Prostate gland (tissue), 2 donors: Measurements from ENCODE around the gene MBD3. TPM values are rescaled to one million over a fixed set of nuclear protein-coding genes. Genes with fewer than 3 reads are reported as not detected.

Experiments used
- DNase-seq: peaks from one replicate; pipeline ENCODE4 v3.0.0-alpha.2; 2019; ENCODE audit warnings: low spot score
- H3K27ac ChIP-seq, 2 donors: fragments of 200-600 bp; sonication (generic); 2 replicates each; pipeline ENCODE4 v1.5.1; 2017 to 2019
- H3K27me3 ChIP-seq: fragments of 200-600 bp; sonication (generic); replicated peaks from 2 replicates; pipeline ENCODE4 v1.5.1; 2019; ENCODE audit not compliant: insufficient read depth
- H3K36me3 ChIP-seq, 2 donors: fragments of 200-600 bp; sonication (generic); 1 replicate in 1 of 2; 2 replicates in 1 of 2; pipeline versions ENCODE4 v1.5.1 to v1.8.1; 2017 to 2019
- H3K4me1 ChIP-seq: fragments of 200-600 bp; sonication (generic); replicated peaks from 2 replicates; pipeline ENCODE4 v1.5.1; 2019
- H3K4me3 ChIP-seq, 2 donors: fragments of 200-600 bp; sonication (generic); 2 replicates each; pipeline ENCODE4 v1.5.1; 2017 to 2019
- H3K9me3 ChIP-seq: fragments of 200-600 bp; sonication (generic); 2 replicates; pipeline ENCODE4 v1.5.1; 2017
- CTCF ChIP-seq, 4 experiments: fragments of 200-600 bp in 2 of 4; fragments of 450-650 bp in 2 of 4; sonication (generic) in 2 of 4; IDR thresholded peaks; 1 replicate in 3 of 4; 2 replicates in 1 of 4; pipeline ENCODE4 v1.5.1; 2016 to 2019; ENCODE audit warnings: antibody characterized with exemption in 4 of 4, mild to moderate bottlenecking in 2 of 4, moderate library complexity in 2 of 4
- POLR2A ChIP-seq: fragments of 450-650 bp; IDR thresholded peaks from one replicate; pipeline ENCODE4 v1.6.1; 2016; ENCODE audit warnings: antibody characterized with exemption, mild to moderate bottlenecking
- POLR2AphosphoS5 ChIP-seq: sonication (generic); formaldehyde crosslinking; IDR thresholded peaks from one replicate; pipeline ENCODE4 v1.6.1; 2017; ENCODE audit warnings: antibody characterized with exemption
- WGBS: methylation state at CpG from one replicate; pipeline ENCODE4 v1.1.5; 2018; 5-methylcytosine and 5-hydroxymethylcytosine counted together
- intact Hi-C: fragments of 100-400 bp; cut with DNase I; formaldehyde crosslinking; loops from one replicate; pipeline ENCODE4 v1.14.2; 2022
- total RNA-seq, 2 donors: library from RNA; depleted of rRNA; stranded (reverse); fragments of >200 nt; gene quantifications; one replicate each; pipeline ENCODE4 v1.1.0, GENCODE V29; 2016

MBD3 gene
- total RNA-seq, 2 donors from 2014 or later: 100 to 166 TPM

- no peaks in the 10 kb centered on the region for H3K9me3 ChIP-seq
- 96% methylated on average over 14 of the region's 26 CpGs for WGBS
- no peak for TF ChIP-seq CTCF (IDR thresholded peaks at IDR 0.05)
- intact Hi-C loops: no loop called here
- H3K4me1 ChIP-seq: no peaks in the 10 kb centered on the region
- DNase-seq: no peak
- H3K36me3 ChIP-seq: peaks cover 0 to 11% of the 10 kb centered on the region in 2 donors
- no peak overlapping the region for H3K27ac ChIP-seq
- no peaks in the 10 kb centered on the region for H3K27me3 ChIP-seq
- no peak overlapping the region for H3K4me3 ChIP-seq
Measured at GRCh38 chr19:1619094-1619439, 26.4 kb upstream of the MBD3 start.

- no peaks in the 10 kb centered on the region for H3K9me3 ChIP-seq
- intact Hi-C loops: no loop called here
- no peak overlapping the region for H3K27ac ChIP-seq
- H3K4me3 ChIP-seq: no peak overlapping the region
- peaks cover 0 to 11% of the 10 kb centered on the region in 2 donors for H3K36me3 ChIP-seq
- no peaks in the 10 kb centered on the region for H3K4me1 ChIP-seq
- WGBS: 75% methylated on average over 24 of the region's 24 CpGs
- H3K27me3 ChIP-seq: no peaks in the 10 kb centered on the region
- DNase-seq: no peak
- peak in 3 of 4 experiments; percentile 24 to 41 (median 26) for TF ChIP-seq CTCF (IDR thresholded peaks at IDR 0.05)
- no peak for TF ChIP-seq POLR2AphosphoS5
Measured at GRCh38 chr19:1618157-1619093, 25.8 kb upstream of the MBD3 start.

- Histone ChIP-seq H3K9me3 (no peaks in the 10 kb centered on the region), H3K27ac (no peak overlapping the region), H3K27me3 (no peaks in the 10 kb centered on the region), H3K4me3 (no peak overlapping the region), H3K36me3 (peaks cover 4 to 17% of the 10 kb centered on the region in 2 donors), H3K4me1 (no peaks in the 10 kb centered on the region)
- WGBS: 71% methylated on average over 4 of the region's 4 CpGs
- intact Hi-C loops: no loop called here
- DNase-seq: no peak
- TF ChIP-seq CTCF (IDR thresholded peaks at IDR 0.05) (no peak), POLR2A (no peak), POLR2AphosphoS5 (no peak)
Measured at GRCh38 chr19:1616875-1617274, 24.2 kb upstream of the MBD3 start.

GRCh38 chr19:1616396-1616795 is 23.7 kb upstream of the MBD3 start:
- 79% methylated on average over 8 of the region's 8 CpGs for WGBS
- H3K4me1 ChIP-seq: no peaks in the 10 kb centered on the region
- DNase-seq: no peak
- no peaks in the 10 kb centered on the region for H3K9me3 ChIP-seq
- intact Hi-C loops: no loop called here
- TF ChIP-seq POLR2AphosphoS5 (no peak), POLR2A (no peak), CTCF (IDR thresholded peaks at IDR 0.05) (no peak)
- H3K4me3 ChIP-seq: no peak overlapping the region
- no peak overlapping the region for H3K27ac ChIP-seq
- H3K36me3 ChIP-seq: peaks cover 4 to 17% of the 10 kb centered on the region in 2 donors
- H3K27me3 ChIP-seq: no peaks in the 10 kb centered on the region

GRCh38 chr19:1615156-1615765 is 22.6 kb upstream of the MBD3 start:
- Histone ChIP-seq H3K4me3 (no peak overlapping the region), H3K36me3 (peaks cover 4 to 17% of the 10 kb centered on the region in 2 donors), H3K27ac (no peak overlapping the region), H3K9me3 (no peaks in the 10 kb centered on the region), H3K4me1 (no peaks in the 10 kb centered on the region), H3K27me3 (no peaks in the 10 kb centered on the region)
- WGBS: 92% methylated on average over 41 of the region's 41 CpGs
- intact Hi-C loops: no loop called here
- no peak for DNase-seq
- TF ChIP-seq POLR2AphosphoS5 (no peak), POLR2A (no peak), CTCF (IDR thresholded peaks at IDR 0.05) (no peak)
